ENCODE results near the gene KCNIP2.

The KCNIP2 gene

GRCh38 chr10:101843032-101844021, at the start of gene KCNIP2:
TSS of gene KCNIP2 (minus strand) at chr10:101843800. CDS start at chr10:101843568, 232 bp downstream.
- DNase-seq, result peak; percentile 34

- no peak for DNase-seq
These were observed 49.3 kb upstream of the KCNIP2 start for GRCh38 chr10:101892782-101893391.

GRCh38 chr10:101889256-101890210, 45.9 kb upstream of the KCNIP2 start:
- DNase-seq, result no peak

- DNase-seq, result no peak
These were observed 44.8 kb upstream of the KCNIP2 start for GRCh38 chr10:101888251-101888949.

GRCh38 chr10:101887775-101888174, 44.2 kb upstream of the KCNIP2 start:
- no peak for DNase-seq

GRCh38 chr10:101886521-101887312, 43.1 kb upstream of the KCNIP2 start:
- DNase-seq, result no peak

GRCh38 chr10:101881036-101881774, 37.6 kb upstream of the KCNIP2 start:
- no peak for DNase-seq

GRCh38 chr10:101880232-101880573, 36.6 kb upstream of the KCNIP2 start:
- no peak for DNase-seq

- DNase-seq, result no peak
These were observed 36.0 kb upstream of the KCNIP2 start for GRCh38 chr10:101879456-101880231.

GRCh38 chr10:101878869-101879268, 35.3 kb upstream of the KCNIP2 start:
- DNase-seq, result no peak

- no peak for DNase-seq
These were observed 31.6 kb upstream of the KCNIP2 start for GRCh38 chr10:101875068-101875688.

- DNase-seq, result no peak
These were observed 30.7 kb upstream of the KCNIP2 start for GRCh38 chr10:101874252-101874651.

- DNase-seq, result no peak
These were observed 24.3 kb upstream of the KCNIP2 start for GRCh38 chr10:101867931-101868330.

- DNase-seq, result no peak
These were observed 15.9 kb upstream of the KCNIP2 start for GRCh38 chr10:101859530-101859929.

GRCh38 chr10:101858723-101859500, 15.3 kb upstream of the KCNIP2 start:
- DNase-seq, result no peak

GRCh38 chr10:101857802-101858476, 14.3 kb upstream of the KCNIP2 start:
- DNase-seq, result no peak

GRCh38 chr10:101856626-101857025, 13.0 kb upstream of the KCNIP2 start:
- no peak for DNase-seq
